SK-N-SH (cell line): Measurements from ENCODE around the gene SIAH1.

Experiments
- CHD2 ChIP-seq: fragments of 150-350 bp; IDR thresholded peaks from 2 replicates; pipeline ENCODE4 v1.6.1; 2018; ENCODE audit warnings: low read length; ENCODE audit not compliant: partially characterized antibody
- CTCF ChIP-seq: fragments of 200-600 bp; sonication (generic); IDR thresholded peaks from 2 replicates; pipeline ENCODE4 v1.6.1; 2017; ENCODE audit warnings: antibody characterized with exemption, mild to moderate bottlenecking, moderate library complexity
- FOXM1 ChIP-seq: IDR thresholded peaks from 2 replicates; pipeline ENCODE4 v1.4.0; 2012; ENCODE audit warnings: low read depth, mild to moderate bottlenecking
- JUND ChIP-seq: IDR thresholded peaks from 2 replicates; pipeline ENCODE4 v1.4.0; 2012
- MXI1 ChIP-seq: IDR thresholded peaks from 2 replicates; pipeline ENCODE4 v1.6.1; 2012; ENCODE audit warnings: mild to moderate bottlenecking, low read depth, low read length, improper control_type of control experiment
- PBX3 ChIP-seq: IDR thresholded peaks from 2 replicates; pipeline ENCODE4; 2012
- POLR2AphosphoS5 ChIP-seq: IDR thresholded peaks from 2 replicates; pipeline ENCODE4 v1.6.1; 2012; ENCODE audit warnings: low read depth, low read length
- RAD21 ChIP-seq: IDR thresholded peaks from 2 replicates; pipeline ENCODE4 v1.6.1; 2012; ENCODE audit warnings: mild to moderate bottlenecking, low read length
- USF1 ChIP-seq: IDR thresholded peaks from 2 replicates; pipeline ENCODE4 v1.4.0; 2012; ENCODE audit warnings: low read depth, borderline replicate concordance
- ZBTB33 ChIP-seq: IDR thresholded peaks from 2 replicates; pipeline ENCODE4 v1.4.0; 2012; ENCODE audit warnings: low read depth, borderline replicate concordance

GRCh38 chr16:48310908-48311641 is 74.1 kb downstream of the SIAH1 start:
- no peak for TF ChIP-seq CTCF
- no peak for TF ChIP-seq POLR2AphosphoS5
- no peak for TF ChIP-seq PBX3
- TF ChIP-seq USF1, result no peak
- TF ChIP-seq MXI1, result no peak
- TF ChIP-seq ZBTB33, result no peak
- TF ChIP-seq RAD21, result no peak
- TF ChIP-seq JUND, result no peak
- TF ChIP-seq FOXM1, result no peak
- TF ChIP-seq CHD2, result no peak
